HepG2 (cell line): ENCODE data around the gene APOM. TPM values are rescaled to one million over a fixed set of nuclear protein-coding genes. Genes with fewer than 3 reads are reported as not detected.

Experiments
- CENPX ChIP-seq: sonication (generic); formaldehyde crosslinking; IDR thresholded peaks from 2 replicates; pipeline ENCODE4 v1.9.0; 2021; ENCODE audit warnings: mild to moderate bottlenecking, missing genetic modification reagents, moderate library complexity
- EZH2 ChIP-seq: conservative IDR thresholded peaks from 2 replicates; pipeline ENCODE4 v1.6.1; 2012; ENCODE audit warnings: mild to moderate bottlenecking, low read depth, low read length, moderate library complexity
- FOSL2 ChIP-seq: sonication (generic); formaldehyde crosslinking; IDR thresholded peaks from 2 replicates; pipeline ENCODE4 v1.4.0; 2020; ENCODE audit warnings: missing genetic modification reagents
- ISX ChIP-seq: sonication (generic); formaldehyde crosslinking; conservative IDR thresholded peaks from 2 replicates; pipeline ENCODE4 v1.5.0; 2020; ENCODE audit warnings: missing genetic modification reagents
- MYPOP ChIP-seq: sonication (generic); formaldehyde crosslinking; IDR thresholded peaks from 2 replicates; pipeline ENCODE4 v1.8.1; 2023; ENCODE audit warnings: mild to moderate bottlenecking, moderate library complexity, missing genetic modification reagents
- NFE2L1 ChIP-seq: sonication (generic); formaldehyde crosslinking; IDR thresholded peaks from 2 replicates; pipeline ENCODE4 v1.4.0; 2020; ENCODE audit warnings: missing genetic modification reagents, mild to moderate bottlenecking, borderline replicate concordance
- NFE2L2 ChIP-seq: fragments of 150-350 bp; IDR thresholded peaks from 2 replicates; pipeline ENCODE4 v1.6.1; 2014; ENCODE audit warnings: low read length
- SKIL ChIP-seq: sonication (generic); formaldehyde crosslinking; IDR thresholded peaks from 2 replicates; pipeline ENCODE4 v1.8.0; 2022; ENCODE audit warnings: missing genetic modification reagents, mild to moderate bottlenecking, moderate library complexity, borderline replicate concordance
- SP1 ChIP-seq, 2 experiments: fragments of 450-650 bp in 1 of 2; sonication (generic) in 1 of 2; formaldehyde crosslinking in 1 of 2; IDR thresholded peaks; 2 replicates each; pipeline versions ENCODE4 v1.4.0 to v1.6.1; 2016 to 2020; ENCODE audit warnings: missing genetic modification reagents in 1 of 2
- SRSF4 ChIP-seq: fragments of 200-400 bp; formaldehyde crosslinking; IDR thresholded peaks from one replicate; pipeline ENCODE4 v1.6.1; 2018; ENCODE audit warnings: mild to moderate bottlenecking, low read depth, low read length, moderate library complexity; ENCODE audit not compliant: poor library complexity, severe bottlenecking
- TCF7 ChIP-seq: sonication (generic); IDR thresholded peaks from 2 replicates; pipeline ENCODE4 v1.6.1; 2016; ENCODE audit warnings: antibody characterized with exemption, low read depth
- THAP11 ChIP-seq: IDR thresholded peaks from 2 replicates; pipeline ENCODE4 v1.6.1; 2016; ENCODE audit warnings: missing biosample characterization, missing genetic modification reagents
- YEATS4 ChIP-seq: sonication (generic); formaldehyde crosslinking; IDR thresholded peaks from 2 replicates; pipeline ENCODE4 v1.4.0; 2020; ENCODE audit warnings: missing genetic modification reagents, borderline replicate concordance
- ZBTB21 ChIP-seq: sonication (generic); formaldehyde crosslinking; IDR thresholded peaks from 2 replicates; pipeline ENCODE4 v1.4.0; 2020; ENCODE audit warnings: missing genetic modification reagents
- ZBTB7A ChIP-seq: sonication (generic); formaldehyde crosslinking; IDR thresholded peaks from 2 replicates; pipeline ENCODE4 v1.8.0; 2022; ENCODE audit warnings: mild to moderate bottlenecking, missing genetic modification reagents
- ZEB1 ChIP-seq: IDR thresholded peaks from 2 replicates; pipeline ENCODE4 v1.6.1; 2012; ENCODE audit warnings: mild to moderate bottlenecking, low read depth, inconsistent platforms; ENCODE audit not compliant: insufficient replicate concordance
- ZFAT ChIP-seq: sonication (generic); formaldehyde crosslinking; conservative IDR thresholded peaks from 2 replicates; pipeline ENCODE4 v1.8.1; 2023; ENCODE audit warnings: missing genetic modification reagents, inconsistent platforms
- ZNF20 ChIP-seq: sonication (generic); formaldehyde crosslinking; IDR thresholded peaks from 2 replicates; pipeline ENCODE4 v1.4.0; 2020; ENCODE audit warnings: mild to moderate bottlenecking, moderate library complexity, missing genetic modification reagents
- ZNF30 ChIP-seq: sonication (generic); formaldehyde crosslinking; IDR thresholded peaks from 2 replicates; pipeline ENCODE4 v1.5.0; 2020; ENCODE audit warnings: mild to moderate bottlenecking, missing genetic modification reagents
- ZNF543 ChIP-seq: sonication (generic); formaldehyde crosslinking; IDR thresholded peaks from 2 replicates; pipeline ENCODE4 v1.4.0; 2020; ENCODE audit warnings: mild to moderate bottlenecking, missing genetic modification reagents
- ZNF546 ChIP-seq: sonication (generic); formaldehyde crosslinking; conservative IDR thresholded peaks from 2 replicates; pipeline ENCODE4 v1.8.1; 2023; ENCODE audit warnings: mild to moderate bottlenecking, missing genetic modification reagents
- ZNF790 ChIP-seq: sonication (generic); formaldehyde crosslinking; IDR thresholded peaks from 2 replicates; pipeline ENCODE4 v1.8.0; 2022; ENCODE audit warnings: missing genetic modification reagents, mild to moderate bottlenecking, borderline replicate concordance
- ZZZ3 ChIP-seq: sonication (generic); formaldehyde crosslinking; IDR thresholded peaks from 2 replicates; pipeline ENCODE4 v1.4.0; 2020; ENCODE audit warnings: missing genetic modification reagents, mild to moderate bottlenecking, borderline replicate concordance
- polyA plus RNA-seq, 8 experiments: library from polyadenylated mRNA; depleted of rRNA in 3 of 8; stranded (reverse) in 7 of 8; unstranded in 1 of 8; fragments of >200 nt; fragmentation: Illumina TruSeq in 4 of 8; extraction: Trizol in 4 of 8; gene quantifications; 2 replicates each; pipeline versions ENCODE4 v1.2.1 to v1.2.3, GENCODE V29; 2011 to 2016; ENCODE audit warnings: low read depth in 4 of 8, missing spikeins in 1 of 8, mixed read lengths in 1 of 8; ENCODE audit not compliant: insufficient read depth in 1 of 8
- total RNA-seq, 5 experiments: library from RNA; depleted of rRNA; stranded (reverse); fragments of >200 nt; fragmentation: Illumina TruSeq; extraction: Trizol; gene quantifications; 2 replicates each; pipeline ENCODE4 v1.2.3, GENCODE V29; 2016; ENCODE audit warnings: low read depth in 1 of 5
- TF ChIP-seq, protein P1 (sequence below): sonication (generic); formaldehyde crosslinking; IDR thresholded peaks from 2 replicates; pipeline ENCODE4 v1.8.0; 2022; ENCODE audit warnings: missing genetic modification reagents, low read depth, mild to moderate bottlenecking, borderline replicate concordance

Gene APOM
- total and polyA plus RNA-seq, 2 of the 13 experiments (the other 11 are each of a cell fraction or from before 2014, with no cell fraction given), result 98.2 to 1,140 TPM

GRCh38 chr6:31660381-31661261 lies 4.9 kb downstream of the APOM start, which contains the start of gene C6orf47 (continued):
- TF ChIP-seq SP1 (IDR thresholded peaks at IDR 0.05) (no peak), SP1 (CRISPR knock-in tag; IDR thresholded peaks at IDR 0.05) (peak; percentile 77), ZFAT (CRISPR knock-in tag) (no peak), ZZZ3 (CRISPR knock-in tag) (no peak), ZEB1 (no peak), ZBTB7A (CRISPR knock-in tag) (peak; percentile 60; the same call in 1 of the 2 replicates), ZNF30 (CRISPR knock-in tag) (no peak), SKIL (CRISPR knock-in tag) (no peak), EZH2 (no peak), FOSL2 (CRISPR knock-in tag) (peak; percentile 28; the same call in 1 of the 2 replicates), MYPOP (CRISPR knock-in tag) (peak; percentile 94), ZBTB21 (CRISPR knock-in tag) (no peak), CENPX (CRISPR knock-in tag) (no peak), NFE2L1 (peak; percentile 74; the same call in 1 of the 2 replicates), SRSF4 (no peak), ZNF790 (CRISPR knock-in tag) (no peak), NFE2L2 (no peak), THAP11 (CRISPR knock-in tag) (peak; percentile 83), ZNF543 (CRISPR knock-in tag) (peak; percentile 78; the same call in 1 of the 2 replicates), ISX (no peak), ZNF546 (CRISPR knock-in tag) (peak; percentile 90), TCF7 (no peak), YEATS4 (peak; percentile 91), ZNF20 (CRISPR knock-in tag) (0 out of 2 replicates have a peak, but pooled peaks have one; percentile 28)
- TF ChIP-seq, protein P1, sequence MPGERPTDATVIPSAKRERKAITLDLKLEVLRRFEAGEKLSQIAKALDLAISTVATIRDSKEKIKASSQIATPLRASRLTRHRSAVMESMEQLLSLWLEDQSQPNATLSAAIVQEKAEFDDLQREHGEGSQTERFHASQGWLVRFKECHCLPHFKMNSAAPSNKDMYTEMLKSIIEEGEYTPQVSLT (CRISPR knock-in tag), result peak; percentile 79; the same call in 1 of the 2 replicates
